NCI-H2107 treated with DMSO at 0.1 percent for 48 hours (cell line): ENCODE data around the gene MELK.
"Not testable (repeated sequence)": the region's sequence is repeated elsewhere in the genome, so short reads cannot be mapped to it uniquely, and the experiment has no call there.

ENCODE experiments used
- DNase-seq: peaks from one replicate; lab custom pipeline; 2025; ENCODE audit not compliant: unreplicated experiment; lab: John Stamatoyannopoulos, UW

The MELK gene

GRCh38 chr9:36572515-36573418 is at the start of gene MELK:
Gene MELK (plus strand): TSS chr9:36572895. CDS start chr9:36581682, 8,787 bp downstream.
- DNase-seq: peak; percentile 41

- DNase-seq: peak; percentile 9
Observed at GRCh38 chr9:36530224-36530623, 42.5 kb upstream of the MELK start.

GRCh38 chr9:36532353-36532752 is 40.3 kb upstream of the MELK start:
- DNase-seq: no peak

- not testable (repeated sequence) for DNase-seq
Observed at GRCh38 chr9:36533726-36534125, 39.0 kb upstream of the MELK start.

GRCh38 chr9:36535107-36535506 is 37.6 kb upstream of the MELK start:
- DNase-seq: no peak

- no peak for DNase-seq
Observed at GRCh38 chr9:36537861-36538260, 34.8 kb upstream of the MELK start.

GRCh38 chr9:36542355-36542754 is 30.3 kb upstream of the MELK start:
- no peak for DNase-seq

- no peak for DNase-seq
Observed at GRCh38 chr9:36543916-36544315, 28.8 kb upstream of the MELK start.

GRCh38 chr9:36547598-36547997 is 25.1 kb upstream of the MELK start:
- DNase-seq: no peak

GRCh38 chr9:36548454-36548853 is 24.2 kb upstream of the MELK start:
- DNase-seq: no peak

- no peak for DNase-seq
Observed at GRCh38 chr9:36550135-36550534, 22.6 kb upstream of the MELK start.

GRCh38 chr9:36550631-36551098 is 22.0 kb upstream of the MELK start:
- DNase-seq: not testable (repeated sequence)

GRCh38 chr9:36551129-36551528 is 21.6 kb upstream of the MELK start:
- no peak for DNase-seq

- no peak for DNase-seq
Observed at GRCh38 chr9:36551910-36552309, 20.8 kb upstream of the MELK start.

- DNase-seq: no peak
Observed at GRCh38 chr9:36559036-36559695, 13.5 kb upstream of the MELK start.

- DNase-seq: no peak
Observed at GRCh38 chr9:36560771-36561170, 11.9 kb upstream of the MELK start.

GRCh38 chr9:36562801-36563200 is 9.9 kb upstream of the MELK start:
- DNase-seq: not testable (repeated sequence)

- DNase-seq: no peak
Observed at GRCh38 chr9:36566813-36567221, 5.9 kb upstream of the MELK start.

- DNase-seq: not testable (repeated sequence)
Observed at GRCh38 chr9:36568681-36569080, 4.0 kb upstream of the MELK start.

- DNase-seq: no peak
Observed at GRCh38 chr9:36571333-36571732, 1.4 kb upstream of the MELK start.

- DNase-seq: not testable (repeated sequence)
Observed at GRCh38 chr9:36574045-36574444, 1.4 kb downstream of the MELK start.

GRCh38 chr9:36575411-36575882 is 2.8 kb downstream of the MELK start:
- no peak for DNase-seq
